Amniotic stem cell (primary cell): ENCODE measurements around the gene MTCL1.

ENCODE experiments used
- DNase-seq: peaks from one replicate; lab custom pipeline; 2025; lab: John Stamatoyannopoulos, UW

MTCL1 gene

GRCh38 chr18:8810157-8810556 lies 104.8 kb downstream of the MTCL1 start:
- DNase-seq = no peak

- no peak for DNase-seq
Observed at GRCh38 chr18:8811115-8811514, 105.8 kb downstream of the MTCL1 start.

- peak; percentile 39 for DNase-seq
Observed at GRCh38 chr18:8812631-8813030, 107.3 kb downstream of the MTCL1 start.

- DNase-seq = no peak
Observed at GRCh38 chr18:8813611-8814010, 108.3 kb downstream of the MTCL1 start.

GRCh38 chr18:8814206-8814605 lies 108.8 kb downstream of the MTCL1 start:
- DNase-seq = no peak

- DNase-seq = no peak
Observed at GRCh38 chr18:8816220-8816619, 110.9 kb downstream of the MTCL1 start.

- peak; percentile 51 for DNase-seq
Observed at GRCh38 chr18:8816816-8817215, 111.5 kb downstream of the MTCL1 start.

GRCh38 chr18:8818982-8819381 lies 113.6 kb downstream of the MTCL1 start:
- DNase-seq = no peak

- no peak for DNase-seq
Observed at GRCh38 chr18:8820396-8821082, 115.2 kb downstream of the MTCL1 start.

GRCh38 chr18:8821083-8821465 lies 115.7 kb downstream of the MTCL1 start:
- no peak for DNase-seq

GRCh38 chr18:8821531-8821930 lies 116.2 kb downstream of the MTCL1 start:
- no peak for DNase-seq

GRCh38 chr18:8822643-8823042 lies 117.3 kb downstream of the MTCL1 start:
- no peak for DNase-seq

GRCh38 chr18:8823530-8823929 lies 118.2 kb downstream of the MTCL1 start:
- DNase-seq = no peak

GRCh38 chr18:8824846-8825245 lies 119.5 kb downstream of the MTCL1 start:
- DNase-seq = no peak

- DNase-seq = no peak
Observed at GRCh38 chr18:8825273-8825672, 119.9 kb downstream of the MTCL1 start.

GRCh38 chr18:8825729-8826375 lies 120.5 kb downstream of the MTCL1 start:
- DNase-seq = no peak

GRCh38 chr18:8826514-8826913 lies 121.2 kb downstream of the MTCL1 start:
- DNase-seq = no peak

GRCh38 chr18:8826971-8827370 lies 121.6 kb downstream of the MTCL1 start:
- DNase-seq = no peak

GRCh38 chr18:8828300-8828699 lies 122.9 kb downstream of the MTCL1 start:
- DNase-seq = no peak

- DNase-seq = no peak
Observed at GRCh38 chr18:8828798-8829197, 123.4 kb downstream of the MTCL1 start.

- DNase-seq = no peak
Observed at GRCh38 chr18:8830067-8831060, 125.0 kb downstream of the MTCL1 start.

GRCh38 chr18:8831112-8831511 lies 125.8 kb downstream of the MTCL1 start:
- no peak for DNase-seq

- DNase-seq = no peak
Observed at GRCh38 chr18:8831531-8831930, 126.2 kb downstream of the MTCL1 start.
